Endothelial cell of umbilical vein (primary cell): ENCODE data around the gene EP400. TPM values are rescaled to one million over a fixed set of nuclear protein-coding genes. Genes with fewer than 3 reads are reported as not detected.

ENCODE experiments used
- BruUV-seq: library from RNA; stranded (reverse); fragments of 400-500 nt; replicated peaks from 2 replicates; lab custom pipeline; 2021; lab: Mats Ljungman, UMichigan
- CTCF ChIA-PET: fragments of 300-600, 350-600 bp; sonication (Branson Sonifier 250); formaldehyde crosslinking; loops from one replicate; lab custom pipeline; 2021; ENCODE audit warnings: antibody characterized with exemption, inconsistent platforms; lab: Charles Lee
- POLR2A ChIA-PET: fragments of 300-600, 350-600 bp; sonication (Branson Sonifier 250); formaldehyde crosslinking; loops from one replicate; lab custom pipeline; 2021; ENCODE audit warnings: antibody characterized with exemption, inconsistent platforms; lab: Charles Lee
- DNase-seq: peaks from one replicate; pipeline ENCODE4 v3.0.0-alpha.2; 2011; ENCODE audit warnings: low read depth, low spot score
- FAIRE-seq: peaks from 2 replicates; lab custom pipeline; 2011; peaks lifted over from hg19 to GRCh38; lab: Jason Lieb, UNC
- H2AFZ ChIP-seq: 2 replicates; pipeline ENCODE4 v1.6.0; 2012; ENCODE audit warnings: low read depth, low read length, control low read depth, inconsistent platforms
- H3K27ac ChIP-seq: 2 replicates; pipeline ENCODE4 v1.5.1; 2011; ENCODE audit warnings: low read depth, mild to moderate bottlenecking, control low read depth, low read length, moderate library complexity; ENCODE audit not compliant: insufficient read depth
- H3K27me3 ChIP-seq, 2 experiments: 2 replicates each; pipeline versions ENCODE4 v1.6.0 to v1.6.1; 2011; ENCODE audit warnings: low read length in 2 of 2, mixed read lengths in 1 of 2; ENCODE audit not compliant: control insufficient read depth in 2 of 2, insufficient read depth in 2 of 2
- H3K36me3 ChIP-seq, 2 experiments: 2 replicates in 1 of 2; 3 replicates in 1 of 2; pipeline ENCODE4 v1.5.1; 2011; ENCODE audit warnings: low read length in 2 of 2, mild to moderate bottlenecking in 1 of 2, moderate library complexity in 1 of 2; ENCODE audit not compliant: control insufficient read depth in 2 of 2, insufficient read depth in 2 of 2; ENCODE audit errors: extremely low read depth in 1 of 2
- H3K4me1 ChIP-seq: 3 replicates; pipeline ENCODE4 v1.5.1; 2011; ENCODE audit warnings: mild to moderate bottlenecking, low read length; ENCODE audit not compliant: control insufficient read depth, insufficient read depth; ENCODE audit errors: extremely low read depth
- H3K4me2 ChIP-seq: 2 replicates; pipeline ENCODE4 v1.6.1; 2011; ENCODE audit warnings: low read length, control low read depth, mixed read lengths; ENCODE audit not compliant: insufficient read depth
- H3K4me3 ChIP-seq, 3 experiments: fragments of 200-600 bp in 1 of 3; sonication (generic), shearing (Covaris generic) in 1 of 3; replicated peaks in 1 of 3; 2 replicates each; pipeline ENCODE4 v1.5.1; 2011 to 2016; ENCODE audit warnings: control low read depth in 3 of 3, low read length in 3 of 3, mild to moderate bottlenecking in 2 of 3, inconsistent platforms in 1 of 3, low read depth in 1 of 3, moderate library complexity in 1 of 3; ENCODE audit not compliant: insufficient read depth in 1 of 3
- H3K79me2 ChIP-seq: 2 replicates; pipeline ENCODE4 v1.6.0; 2012; ENCODE audit warnings: low read length, inconsistent platforms; ENCODE audit not compliant: control insufficient read depth, insufficient read depth
- H3K9ac ChIP-seq: replicated peaks from 2 replicates; pipeline ENCODE3; 2011; ENCODE audit warnings: low read length, control low read depth; ENCODE audit not compliant: insufficient read depth; ENCODE audit errors: extremely low read depth
- H3K9me1 ChIP-seq: replicated peaks from 3 replicates; pipeline ENCODE4 v1.6.0; 2011; ENCODE audit warnings: mild to moderate bottlenecking, low read length; ENCODE audit not compliant: control insufficient read depth, insufficient read depth; ENCODE audit errors: extremely low read depth
- H3K9me3 ChIP-seq: replicated peaks from 2 replicates; pipeline ENCODE4 v1.5.1; 2012; ENCODE audit warnings: low read length, inconsistent platforms; ENCODE audit not compliant: control insufficient read depth, insufficient read depth
- H4K20me1 ChIP-seq: replicated peaks from 2 replicates; pipeline ENCODE3; 2011; ENCODE audit warnings: mild to moderate bottlenecking, low read length; ENCODE audit not compliant: control insufficient read depth, insufficient read depth; ENCODE audit errors: extremely low read depth
- EZH2 ChIP-seq: IDR thresholded peaks from 2 replicates; pipeline ENCODE4 v1.6.1; 2012; ENCODE audit warnings: borderline replicate concordance, low read depth, mild to moderate bottlenecking, moderate library complexity, low read length, inconsistent platforms; ENCODE audit not compliant: severe bottlenecking
- FOS ChIP-seq: IDR thresholded peaks from 2 replicates; pipeline ENCODE4 v1.6.1; 2011; ENCODE audit warnings: mild to moderate bottlenecking, low read length, moderate library complexity, borderline replicate concordance; ENCODE audit not compliant: insufficient read depth
- GATA2 ChIP-seq: IDR thresholded peaks from 2 replicates; pipeline ENCODE4 v1.7.0; 2011; ENCODE audit warnings: low read depth, mild to moderate bottlenecking, moderate library complexity, mixed read lengths, low read length; ENCODE audit not compliant: insufficient read length, insufficient read depth
- JUN ChIP-seq: IDR thresholded peaks from 2 replicates; pipeline ENCODE4 v1.6.1; 2011; ENCODE audit warnings: borderline replicate concordance, low read depth; ENCODE audit not compliant: insufficient read length, insufficient read depth
- MAX ChIP-seq: IDR thresholded peaks from 2 replicates; pipeline ENCODE4 v1.6.1; 2011; ENCODE audit not compliant: insufficient read depth, insufficient read length
- MYC ChIP-seq: IDR thresholded peaks from one replicate; pipeline ENCODE4 v1.6.1; 2011; ENCODE audit warnings: mild to moderate bottlenecking, low read depth, low read length
- POLR2A ChIP-seq: IDR thresholded peaks from 2 replicates; pipeline ENCODE4 v1.6.1; 2012; ENCODE audit warnings: low read depth, mild to moderate bottlenecking, control low read depth, low read length
- POLR2AphosphoS5 ChIP-seq: IDR thresholded peaks from 2 replicates; pipeline ENCODE4 v1.6.1; 2012; ENCODE audit warnings: low read depth, mild to moderate bottlenecking, control low read depth, low read length, moderate library complexity; ENCODE audit not compliant: insufficient read depth
- dilution Hi-C: fragments of 300-500 bp; cut with MboI; formaldehyde crosslinking; loops from one replicate; pipeline ENCODE4 v1.15.0; 2019; ENCODE audit warnings: low sequenced_read_pairs; ENCODE audit not compliant: extremely low pct_ligation_motif_present
- intact Hi-C: fragments of 100-400 bp; cut with micrococcal nuclease; formaldehyde crosslinking; loops from one replicate; pipeline ENCODE4 v1.10.0; 2022
- polyA plus RNA-seq, 4 experiments: library from polyadenylated mRNA; depleted of rRNA in 3 of 4; stranded (reverse) in 3 of 4; unstranded in 1 of 4; fragments of >200 nt; gene quantifications; 2 replicates each; pipeline versions ENCODE4 v1.2.1 to v1.2.3, GENCODE V29; 2011 to 2012; ENCODE audit warnings: missing spikeins in 1 of 4
- total RNA-seq: library from RNA; stranded (reverse); gene quantifications from 2 replicates; pipeline ENCODE4 v1.2.3, GENCODE V29; 2021
- TF ChIP-seq, protein P1 (sequence below), 2 donors: IDR thresholded peaks; 1 replicate in 1 of 2; 2 replicates in 1 of 2; pipeline ENCODE4 v1.5.1; 2011; ENCODE audit warnings: low read length in 2 of 2, mild to moderate bottlenecking in 2 of 2, moderate library complexity in 2 of 2, control low read depth in 1 of 2, inconsistent platforms in 1 of 2, low read depth in 1 of 2; ENCODE audit not compliant: insufficient read depth in 1 of 2; ENCODE audit errors: extremely low read depth in 1 of 2

The EP400 gene
- total and polyA plus RNA-seq, 2 donors (not counting 3 experiments of a cell fraction or from before 2014, with no cell fraction given), result 9.0 to 57.7 TPM

DNA sequence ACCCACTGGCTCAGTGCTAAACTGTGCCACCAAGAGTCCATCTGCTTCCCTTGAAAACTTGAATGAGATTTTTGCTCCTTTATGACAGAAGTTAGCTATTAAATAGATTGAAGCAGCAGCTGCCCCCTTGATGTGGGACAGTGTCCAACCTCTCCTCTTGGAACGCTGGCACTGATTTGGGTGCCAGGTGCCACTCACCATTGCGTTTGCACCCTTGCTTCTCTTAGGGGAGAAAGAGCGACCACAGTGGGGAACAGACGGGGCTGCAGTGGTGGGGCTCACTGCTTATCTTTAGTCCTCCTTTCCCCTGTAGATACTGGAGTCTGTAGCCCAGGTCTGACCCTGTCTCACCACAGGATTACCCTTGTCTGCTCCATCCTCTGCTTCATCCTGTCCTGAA is 9.4 kb downstream of the EP400 start:
- peaks cover 84% of the 10 kb centered on the region for H3K79me2 ChIP-seq
- DNase-seq, result no peak
- H3K27ac ChIP-seq, result no peak overlapping the region
- dilution Hi-C loops, result no loop called here
- no peak overlapping the region for H3K9ac ChIP-seq
- H3K9me1 ChIP-seq, result no peaks in the 10 kb centered on the region
- no peaks in the 10 kb centered on the region for H3K9me3 ChIP-seq
- no peak overlapping the region for H3K4me3 ChIP-seq
- ChIA-PET POLR2A (no interaction called here), CTCF (no interaction called here)
- intact Hi-C loops, result no loop called here
- no peak for FAIRE-seq
- H2AFZ ChIP-seq, result no peak overlapping the region
- H3K27me3 ChIP-seq, result no peaks in the 10 kb centered on the region
- TF ChIP-seq POLR2A (no peak), MYC (no peak), JUN (no peak), POLR2AphosphoS5 (no peak), GATA2 (no peak), MAX (no peak), EZH2 (no peak), FOS (no peak)
- TF ChIP-seq, protein P1, sequence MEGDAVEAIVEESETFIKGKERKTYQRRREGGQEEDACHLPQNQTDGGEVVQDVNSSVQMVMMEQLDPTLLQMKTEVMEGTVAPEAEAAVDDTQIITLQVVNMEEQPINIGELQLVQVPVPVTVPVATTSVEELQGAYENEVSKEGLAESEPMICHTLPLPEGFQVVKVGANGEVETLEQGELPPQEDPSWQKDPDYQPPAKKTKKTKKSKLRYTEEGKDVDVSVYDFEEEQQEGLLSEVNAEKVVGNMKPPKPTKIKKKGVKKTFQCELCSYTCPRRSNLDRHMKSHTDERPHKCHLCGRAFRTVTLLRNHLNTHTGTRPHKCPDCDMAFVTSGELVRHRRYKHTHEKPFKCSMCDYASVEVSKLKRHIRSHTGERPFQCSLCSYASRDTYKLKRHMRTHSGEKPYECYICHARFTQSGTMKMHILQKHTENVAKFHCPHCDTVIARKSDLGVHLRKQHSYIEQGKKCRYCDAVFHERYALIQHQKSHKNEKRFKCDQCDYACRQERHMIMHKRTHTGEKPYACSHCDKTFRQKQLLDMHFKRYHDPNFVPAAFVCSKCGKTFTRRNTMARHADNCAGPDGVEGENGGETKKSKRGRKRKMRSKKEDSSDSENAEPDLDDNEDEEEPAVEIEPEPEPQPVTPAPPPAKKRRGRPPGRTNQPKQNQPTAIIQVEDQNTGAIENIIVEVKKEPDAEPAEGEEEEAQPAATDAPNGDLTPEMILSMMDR (IDR thresholded peaks at IDR 0.05; ENCODE audit: extremely low read depth in 1 of 2, insufficient read depth in 1 of 2, low read depth in 1 of 2, low read length in 2 of 2), result no peak
- no TSS peak for BruUV-seq
- peaks cover 0 to 5% of the 10 kb centered on the region in 2 experiments for H3K36me3 ChIP-seq
- no peak overlapping the region for H3K4me2 ChIP-seq
- H3K4me1 ChIP-seq, result no peaks in the 10 kb centered on the region
- peaks cover 9% of the 10 kb centered on the region for H4K20me1 ChIP-seq
